Measurements from ENCODE around the gene IFNG.

IFNG gene

DNA sequence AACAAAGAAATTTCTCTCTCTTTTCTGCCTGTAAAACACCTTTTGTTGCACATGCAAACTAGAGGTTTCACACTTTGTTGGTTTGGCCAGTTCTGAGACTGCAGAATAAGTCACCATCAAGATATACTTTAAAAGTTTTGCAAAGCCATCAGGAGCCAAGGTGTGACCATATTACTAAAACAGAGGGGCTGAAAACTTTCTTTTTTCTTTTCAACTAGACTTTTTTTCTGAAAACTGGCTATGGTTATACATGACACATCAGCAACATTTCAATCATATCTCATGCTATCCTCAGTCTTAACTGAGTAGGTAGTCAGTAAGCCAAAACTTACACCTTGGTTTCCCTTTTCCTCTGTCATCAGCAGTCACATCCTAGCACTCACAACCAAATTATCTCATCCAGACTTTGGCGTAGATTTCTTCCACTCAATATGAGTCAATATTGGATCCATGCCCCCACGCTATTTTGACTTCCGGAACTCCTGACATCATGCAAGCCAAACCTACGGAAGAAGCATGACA is 4.1 kb upstream of the IFNG start:
- DNase-seq, result no peak

DNA sequence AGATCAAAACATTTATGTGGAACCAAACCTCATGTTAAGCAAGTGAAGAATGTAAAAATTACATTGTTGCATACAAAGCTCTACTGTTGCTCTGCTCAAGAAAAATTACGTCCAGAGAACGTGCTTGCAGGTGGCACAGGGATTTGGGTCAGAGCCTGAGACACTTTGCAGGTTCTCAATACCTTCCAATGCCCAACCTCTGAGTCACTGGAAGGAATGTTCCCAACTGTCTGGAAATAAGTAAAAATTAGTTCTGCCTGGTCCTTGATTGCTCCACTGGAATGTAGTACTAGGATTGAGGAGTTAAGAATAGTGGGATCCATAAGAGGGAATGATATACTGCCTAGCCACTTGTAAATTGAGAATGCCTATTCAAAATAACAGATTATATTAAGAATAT is 2.8 kb upstream of the IFNG start:
- no peak for DNase-seq

DNA sequence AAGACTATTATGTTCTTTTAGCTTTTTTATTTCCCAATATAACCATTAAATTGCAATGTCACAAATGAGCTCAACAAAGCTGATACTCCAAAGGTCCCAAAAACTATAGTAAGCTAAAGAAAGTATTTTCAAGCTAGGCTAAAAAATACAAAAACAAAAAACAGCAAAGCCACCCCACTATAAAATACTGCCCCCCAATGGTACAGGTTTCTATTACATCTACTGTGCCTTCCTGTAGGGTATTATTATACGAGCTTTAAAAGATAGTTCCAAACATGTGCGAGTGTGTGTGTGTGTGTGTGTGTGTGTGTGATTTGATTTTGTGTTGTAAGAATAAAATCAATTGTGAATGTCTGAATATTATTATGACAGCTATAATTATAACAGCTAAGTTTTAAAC is 1.1 kb downstream of the IFNG start:
- no peak for DNase-seq

DNA sequence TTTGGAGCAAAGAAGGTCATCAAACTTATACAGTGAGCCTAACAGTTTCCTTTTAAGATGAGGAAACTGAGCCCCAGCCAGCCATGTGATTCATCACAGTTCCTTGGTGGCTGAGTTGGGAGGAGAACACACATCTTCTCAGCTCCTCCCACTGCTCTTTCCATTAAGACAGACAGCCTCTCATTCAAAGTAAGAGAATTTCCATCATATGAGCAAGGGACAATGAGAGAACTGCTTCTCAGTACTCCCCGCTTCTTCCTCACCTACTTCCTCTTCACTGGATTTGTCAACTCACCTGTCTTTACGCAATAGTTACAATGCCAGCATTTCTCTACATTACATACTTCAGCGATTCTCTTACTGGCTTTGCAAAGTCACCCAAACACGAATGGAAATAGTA is 2.2 kb downstream of the IFNG start:
- DNase-seq, result no peak

DNA sequence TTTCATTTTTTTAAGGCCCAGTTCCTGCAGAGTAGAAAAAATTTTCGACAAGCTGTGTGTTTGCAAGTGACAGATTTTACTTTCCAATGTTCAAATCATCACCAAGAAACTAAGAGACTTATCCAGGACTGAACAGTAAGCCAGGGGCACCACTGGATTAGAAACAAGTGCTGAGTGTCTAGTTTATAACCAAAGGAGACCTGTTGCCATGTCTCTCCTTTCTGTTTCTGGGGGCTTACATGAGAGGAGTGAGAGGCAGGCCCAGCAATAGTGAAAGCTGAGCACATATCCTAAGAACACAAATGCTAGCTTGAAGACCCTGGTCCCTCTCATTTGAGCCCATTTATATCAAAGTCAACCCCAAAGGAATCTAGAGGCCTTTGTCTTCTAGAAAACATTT is 2.9 kb downstream of the IFNG start:
- no peak for DNase-seq

DNA sequence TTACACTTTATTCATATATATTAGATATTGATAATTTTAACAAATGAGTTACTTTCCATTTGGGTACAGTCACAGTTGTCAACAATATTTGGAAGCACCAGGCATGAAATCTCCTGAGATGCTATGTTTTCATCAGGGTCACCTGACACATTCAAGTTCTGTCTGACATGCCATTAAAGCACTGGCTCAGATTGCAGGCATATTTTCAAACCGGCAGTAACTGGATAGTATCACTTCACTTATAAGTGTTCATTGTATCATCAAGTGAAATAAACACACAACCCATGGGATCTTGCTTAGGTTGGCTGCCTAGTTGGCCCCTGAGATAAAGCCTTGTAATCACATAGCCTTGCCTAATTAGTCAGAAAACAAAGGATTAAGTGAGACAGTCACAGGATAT is 4.8 kb downstream of the IFNG start:
- no peak for DNase-seq

DNA sequence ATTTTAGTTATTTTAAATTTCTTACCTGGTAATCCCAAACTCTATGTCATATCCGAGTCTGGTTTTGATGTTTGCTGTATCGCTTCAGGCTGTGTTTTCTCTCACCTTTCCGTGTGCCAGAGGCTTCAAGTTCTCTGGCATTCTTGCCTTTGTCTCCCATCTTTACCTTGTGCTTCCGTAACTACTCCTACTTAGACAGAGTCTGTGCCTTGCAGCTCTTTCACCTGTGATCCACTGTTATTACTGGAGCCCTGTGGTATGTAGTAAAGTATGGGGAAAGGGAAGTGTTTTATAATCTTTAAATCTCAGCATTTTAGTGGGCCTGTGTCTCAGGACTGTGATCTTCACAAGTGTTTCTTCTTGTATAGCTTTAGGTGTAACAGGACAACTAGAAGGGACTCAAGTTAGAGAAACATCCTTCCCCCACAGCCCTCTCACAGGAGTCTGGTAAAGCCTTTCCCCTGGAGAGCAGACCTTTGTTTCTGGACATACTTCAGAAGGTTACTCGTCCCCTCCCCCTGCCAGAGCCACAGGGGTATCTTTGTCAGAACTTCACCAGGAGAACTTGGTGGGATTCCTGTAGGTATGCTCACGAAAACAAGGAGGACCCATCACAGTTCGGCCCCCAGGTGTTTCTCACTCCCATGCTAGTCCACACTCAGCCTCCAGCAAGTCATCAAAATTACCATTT is 11.1 kb downstream of the IFNG start:
- no peak for DNase-seq

DNA sequence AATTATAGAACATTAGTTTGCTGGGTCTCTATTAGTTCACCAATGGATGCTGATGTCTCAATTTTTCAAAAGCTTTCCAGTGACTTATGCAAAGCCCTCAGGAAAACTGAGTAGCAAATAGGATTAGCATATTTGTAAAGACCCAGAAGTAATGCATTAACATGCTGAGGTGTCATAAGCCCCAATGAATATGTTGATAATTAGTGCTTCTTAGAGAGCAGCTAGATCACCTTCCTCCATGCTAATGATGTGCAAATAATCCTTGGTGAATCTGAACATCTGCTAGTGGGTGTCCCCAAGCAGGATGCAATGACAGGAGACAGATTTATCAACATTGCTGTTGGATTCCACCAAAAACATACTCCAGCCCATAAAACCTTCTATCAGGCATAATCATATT is 19.0 kb downstream of the IFNG start:
- DNase-seq, result no peak

DNA sequence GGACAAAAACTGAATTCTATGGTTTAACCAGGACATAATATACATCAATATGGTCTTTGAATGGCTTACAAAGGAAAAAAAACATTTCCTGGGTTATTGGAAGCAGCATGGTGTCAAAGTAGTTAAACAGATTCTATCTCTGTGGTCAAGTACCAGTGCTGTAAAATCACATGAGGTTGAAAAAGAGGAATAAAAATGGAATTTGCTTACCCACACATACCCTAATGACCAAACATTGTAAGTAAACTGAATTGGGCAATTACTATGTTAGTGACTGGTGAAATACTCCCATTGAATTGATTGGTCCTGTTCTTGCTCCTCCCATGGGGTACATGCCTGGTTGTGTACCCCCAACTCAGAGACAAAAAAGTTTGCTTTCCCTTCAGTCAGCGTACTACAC is 19.6 kb downstream of the IFNG start:
- DNase-seq, result no peak

DNA sequence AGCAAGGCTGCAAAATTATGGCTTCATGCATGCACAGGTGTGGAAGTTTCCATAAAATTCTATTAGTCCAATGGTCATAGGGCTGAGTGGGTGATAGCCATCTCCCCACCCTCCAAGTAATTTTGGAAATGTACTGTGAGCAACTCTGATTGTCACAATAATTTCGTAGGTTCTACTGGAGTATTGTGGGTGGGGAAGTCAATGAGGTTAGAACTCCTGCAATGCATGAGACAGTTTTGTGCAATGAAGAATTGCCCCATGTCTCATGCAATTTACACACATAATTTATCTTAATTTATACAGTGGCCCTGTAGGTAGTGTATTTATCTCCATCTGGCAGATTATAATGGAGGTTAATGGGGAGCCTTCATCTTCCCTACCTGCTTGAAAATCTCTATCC is 20.5 kb downstream of the IFNG start:
- no peak for DNase-seq

DNA sequence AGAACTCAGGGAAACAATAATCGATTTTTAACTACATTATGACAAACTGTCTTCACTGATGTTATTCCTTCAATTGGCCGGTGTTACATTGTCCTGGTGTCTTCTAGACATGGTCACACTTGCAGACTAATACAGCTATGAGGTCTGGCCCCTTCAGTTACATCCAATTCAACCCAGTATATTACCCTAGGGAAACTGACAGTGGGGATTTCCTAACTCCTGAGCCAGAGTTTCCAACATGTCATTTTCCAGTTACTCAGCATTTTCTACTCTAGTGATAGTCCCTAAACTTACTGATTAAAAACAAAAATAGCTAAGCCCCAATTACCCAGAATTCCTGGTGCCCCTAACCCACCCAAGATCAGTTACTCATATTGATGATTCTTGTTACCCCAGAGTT is 21.1 kb downstream of the IFNG start:
- DNase-seq, result no peak

DNA sequence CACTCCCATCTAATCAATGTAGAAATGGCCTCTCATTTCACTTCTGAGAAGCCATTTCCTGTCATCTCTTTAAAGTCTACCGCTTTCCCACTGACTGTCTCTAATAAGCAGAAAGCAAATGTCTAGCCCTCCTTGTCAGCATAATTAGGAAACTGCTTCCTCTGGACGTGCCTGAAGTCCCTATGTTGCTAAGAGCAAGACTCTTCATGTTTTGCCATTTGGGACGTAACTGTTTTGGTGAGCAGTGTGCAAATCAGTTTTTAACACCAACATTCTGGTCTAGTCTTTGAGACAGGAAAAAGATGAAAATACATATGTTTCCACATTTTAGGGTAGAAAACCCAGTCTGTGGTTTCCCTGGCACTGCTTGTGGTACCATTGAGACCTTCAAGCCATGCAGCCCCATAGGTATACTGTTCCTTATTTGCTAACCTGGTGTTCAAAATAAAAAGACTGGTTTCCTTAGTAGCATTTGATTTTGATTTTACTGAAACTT is 22.2 kb downstream of the IFNG start:
- DNase-seq, result no peak

DNA sequence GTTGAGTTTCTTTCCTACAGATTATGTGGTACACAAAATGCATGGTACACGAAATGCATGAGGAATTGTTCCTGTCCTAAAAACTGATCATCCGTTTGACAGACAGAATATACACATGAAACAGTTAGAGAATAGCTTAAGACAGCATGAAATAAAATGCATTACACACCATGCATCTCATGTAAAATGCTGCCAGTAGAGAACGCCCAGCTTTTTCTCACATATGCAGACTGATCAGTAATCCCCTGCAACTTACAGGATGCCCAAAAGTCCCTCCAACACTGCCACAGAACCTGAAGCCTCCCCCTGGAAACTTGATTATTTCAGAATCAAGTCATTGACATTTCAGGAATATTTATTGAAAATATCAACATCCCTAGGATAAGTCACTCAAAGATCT is 24.0 kb downstream of the IFNG start:
- no peak for DNase-seq

DNA sequence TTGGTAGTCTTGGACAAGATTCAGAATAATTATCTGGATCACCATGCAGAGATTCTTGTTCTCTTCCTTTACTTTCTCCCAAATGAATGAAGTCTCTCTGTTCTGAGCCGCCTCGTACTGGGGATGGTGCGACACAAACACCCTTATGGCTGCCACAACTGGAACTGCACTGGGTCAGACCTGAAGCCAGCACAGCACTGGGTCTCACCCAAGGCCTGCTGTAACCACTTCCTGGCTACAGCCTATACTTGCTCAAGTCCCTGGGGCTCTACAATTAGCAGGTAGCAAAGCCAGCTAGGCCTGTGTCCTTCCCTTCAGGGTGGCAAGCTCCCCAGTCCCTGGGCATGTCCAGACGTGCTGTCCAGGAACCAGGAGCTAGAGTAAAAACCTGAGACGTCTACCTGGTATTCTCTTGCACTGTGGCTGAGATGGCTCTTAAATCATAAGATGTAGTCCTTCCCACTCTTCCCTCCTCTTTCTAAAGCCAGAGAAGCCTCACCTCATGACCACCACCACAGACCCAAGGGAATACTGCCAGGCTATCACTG is 27.6 kb downstream of the IFNG start:
- no peak for DNase-seq

DNA sequence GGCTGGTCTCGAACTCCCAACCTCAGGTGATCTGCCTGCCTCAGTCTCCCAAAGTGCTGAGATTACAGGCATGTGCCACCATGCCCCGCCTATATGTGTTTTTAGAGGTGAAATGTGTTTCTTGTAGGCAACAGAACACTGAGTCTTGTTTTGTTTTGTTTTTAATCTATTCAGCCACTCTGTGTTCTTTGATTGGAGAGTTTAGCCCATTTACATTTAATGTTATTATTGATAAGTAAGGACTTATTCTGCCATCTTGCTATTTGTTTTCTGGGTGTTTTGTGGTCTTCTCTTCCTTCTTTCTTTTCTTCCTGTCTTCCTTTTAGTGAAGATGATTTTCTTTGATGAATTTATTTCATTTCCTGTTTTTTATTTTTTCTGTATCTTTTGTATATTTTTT is 29.6 kb downstream of the IFNG start:
- no peak for DNase-seq

DNA sequence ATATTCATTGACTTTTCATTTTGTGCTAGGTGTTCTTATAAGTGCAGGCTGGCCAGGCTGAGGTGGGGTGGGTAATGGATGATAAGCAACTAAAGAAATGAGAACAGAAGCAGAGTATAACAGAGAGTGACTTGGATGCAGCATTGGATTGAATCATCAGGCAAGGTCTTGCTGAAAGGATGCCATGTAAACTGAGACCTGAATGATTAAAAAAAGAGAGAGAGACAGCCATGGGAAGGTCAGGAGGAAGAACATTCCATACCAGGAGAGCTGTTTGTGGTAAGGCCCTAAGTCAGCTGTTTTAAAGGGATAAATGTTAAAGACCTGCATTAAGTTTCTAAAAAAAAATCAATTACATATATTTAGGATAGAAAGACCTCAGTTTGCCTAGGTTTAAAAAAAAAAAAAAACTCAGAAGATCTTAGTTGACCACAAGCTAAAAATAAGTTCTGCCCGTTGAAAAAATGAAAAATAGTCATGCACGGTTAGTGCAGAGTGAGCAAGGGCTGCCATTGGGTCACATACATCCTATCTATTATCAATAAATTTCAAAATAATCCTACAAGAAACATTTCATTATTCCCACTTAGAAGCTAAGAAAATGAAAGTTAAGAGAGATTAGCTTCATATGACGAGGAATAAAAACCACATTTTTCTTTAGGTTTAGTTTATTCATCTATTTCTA is 37.2 kb downstream of the IFNG start:
- DNase-seq, result no peak

DNA sequence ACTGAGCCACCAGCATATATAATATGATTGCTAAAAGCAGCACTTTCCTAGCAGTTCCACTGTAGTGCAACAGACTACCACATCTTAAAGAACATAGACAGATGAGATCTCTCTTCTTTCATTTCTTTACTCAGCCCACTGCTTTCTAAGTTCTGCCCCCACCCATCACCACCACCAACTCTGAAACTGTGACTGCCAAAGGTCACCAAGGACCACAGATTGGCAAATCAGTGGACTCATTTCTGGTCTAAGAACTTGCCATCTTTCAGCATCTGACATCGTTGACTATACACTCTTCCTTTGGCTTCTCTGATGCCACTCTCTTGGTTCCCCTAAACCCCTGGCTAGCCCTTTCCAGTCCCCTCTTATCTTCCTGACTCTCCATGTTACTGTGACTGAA is 38.4 kb downstream of the IFNG start:
- DNase-seq, result no peak

DNA sequence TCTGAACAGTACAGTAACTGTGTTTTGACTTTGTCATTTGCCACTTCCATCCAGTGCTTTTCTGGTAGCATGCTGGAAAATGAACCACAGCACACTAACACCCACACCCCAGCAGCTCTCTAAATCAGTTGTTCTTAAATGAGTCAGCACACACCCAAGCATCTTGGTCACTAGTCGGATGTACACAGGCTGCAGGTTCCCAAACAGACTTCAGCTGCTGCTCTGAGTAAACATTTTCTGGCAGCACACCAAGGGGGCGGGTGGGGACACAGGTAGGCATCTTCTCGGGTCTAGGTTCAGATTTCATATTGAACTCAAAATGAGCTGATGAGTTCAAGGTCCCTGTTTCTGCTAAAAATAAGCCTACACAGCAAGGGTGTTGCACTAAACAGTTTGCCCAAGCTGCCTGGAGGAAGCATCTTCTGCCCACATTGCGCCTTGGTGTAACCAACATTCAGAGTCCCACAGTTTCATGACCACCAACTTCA is 39.8 kb downstream of the IFNG start:
- DNase-seq, result peak; percentile 58 to 61

DNA sequence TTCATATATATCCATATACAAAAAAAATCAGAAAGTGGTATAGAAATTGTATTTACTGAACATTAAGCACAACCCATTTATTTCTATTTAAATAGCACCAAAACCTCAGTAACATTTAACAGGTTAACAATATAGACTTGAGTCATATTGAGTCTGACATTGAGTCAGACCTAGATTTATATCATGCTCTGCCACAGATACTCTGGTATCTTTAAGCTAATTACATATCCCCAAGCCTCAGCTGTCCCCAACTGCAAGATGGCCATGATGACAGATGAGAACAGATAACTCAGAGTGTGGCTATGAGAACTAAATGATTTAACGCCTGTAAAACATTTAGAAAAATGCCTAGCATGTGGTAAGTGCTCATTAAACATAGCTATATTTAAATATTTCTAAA is 40.3 kb downstream of the IFNG start:
- DNase-seq, result no peak

DNA sequence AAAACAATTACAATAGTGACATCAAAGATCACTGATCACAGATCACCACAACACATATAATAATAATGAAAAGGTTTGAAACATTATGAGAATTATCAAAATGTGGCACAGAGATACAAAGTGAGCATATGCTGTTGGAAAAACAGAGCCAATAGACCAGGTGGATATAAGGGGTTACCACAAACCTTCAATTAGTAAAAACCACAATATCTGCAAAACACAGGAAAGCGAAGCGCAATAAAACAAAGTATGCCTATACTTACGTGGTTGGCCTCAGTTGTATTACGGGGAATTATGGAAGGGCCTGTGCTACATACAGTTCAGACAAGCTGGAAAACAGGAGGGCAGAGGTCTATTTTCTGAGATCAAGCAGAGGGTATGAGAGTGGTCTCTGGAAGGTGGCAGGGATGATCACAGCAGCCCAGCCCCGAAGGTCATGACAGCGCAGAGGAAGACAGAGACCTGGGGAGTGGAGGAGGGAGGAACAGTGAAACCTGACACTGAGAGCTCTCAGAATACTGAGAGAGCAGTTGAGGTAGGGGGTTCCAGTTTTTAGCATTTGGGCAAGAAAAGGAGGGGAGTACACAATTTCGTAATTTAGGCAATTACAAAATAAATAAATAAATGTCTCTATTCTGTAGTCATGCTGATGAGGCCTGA is 41.3 kb downstream of the IFNG start:
- DNase-seq, result no peak

DNA sequence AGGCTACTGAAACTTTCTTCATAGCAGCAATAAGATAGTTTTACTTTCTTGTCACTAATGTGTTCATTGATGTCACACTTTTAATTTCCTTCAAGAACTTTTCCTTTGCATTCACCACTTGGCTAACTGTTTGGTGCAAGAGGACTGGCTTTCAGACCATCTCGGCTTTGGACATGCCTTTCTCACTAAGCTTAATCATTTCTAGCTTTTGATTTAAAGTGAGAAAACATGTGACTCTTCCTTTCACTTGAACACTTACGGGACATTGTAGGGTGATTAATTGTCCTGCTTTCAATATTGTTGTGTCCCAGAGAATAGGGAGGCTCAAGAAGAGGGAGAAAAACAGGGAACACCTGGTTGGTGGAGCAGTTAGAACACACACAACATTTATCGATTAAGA is 41.9 kb downstream of the IFNG start:
- no peak for DNase-seq

DNA sequence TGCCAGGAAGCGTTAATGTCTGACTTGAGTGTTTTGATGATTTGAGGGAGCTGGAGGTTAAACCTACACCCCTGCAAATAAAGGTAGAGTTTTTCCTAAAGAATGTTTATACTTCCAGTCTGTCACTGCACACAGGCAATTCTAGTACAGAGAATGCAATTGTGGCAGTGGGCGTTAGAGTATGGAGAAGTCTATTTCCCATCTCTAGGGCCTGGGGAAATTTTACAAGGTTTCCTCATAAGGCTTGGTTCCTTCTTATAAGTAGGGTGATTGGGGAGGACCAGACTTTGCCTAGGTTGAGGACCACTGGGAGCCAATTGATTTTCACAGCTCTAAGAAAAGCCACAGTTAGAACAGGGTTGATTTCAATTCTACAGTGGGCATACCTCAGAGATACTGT is 44.3 kb downstream of the IFNG start:
- DNase-seq, result no peak

DNA sequence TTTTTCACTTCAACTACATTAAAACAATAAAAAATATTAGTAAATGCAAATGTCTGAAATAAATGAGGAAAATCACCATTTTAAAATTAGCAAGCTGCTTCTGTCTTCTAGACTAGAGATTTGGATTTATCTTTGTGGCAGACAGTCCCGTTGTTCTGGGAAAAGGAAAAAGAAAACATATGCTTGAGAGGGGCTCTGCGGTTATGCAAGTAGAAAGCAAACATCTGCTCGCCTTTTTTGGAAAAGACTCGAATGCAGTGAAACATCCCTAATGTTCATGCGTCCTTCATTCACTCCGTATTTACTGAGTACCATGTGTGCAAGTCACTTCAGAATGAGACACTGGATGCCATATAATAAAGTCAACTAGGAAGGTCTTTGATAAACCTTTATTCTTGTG is 44.9 kb downstream of the IFNG start:
- no peak for DNase-seq

DNA sequence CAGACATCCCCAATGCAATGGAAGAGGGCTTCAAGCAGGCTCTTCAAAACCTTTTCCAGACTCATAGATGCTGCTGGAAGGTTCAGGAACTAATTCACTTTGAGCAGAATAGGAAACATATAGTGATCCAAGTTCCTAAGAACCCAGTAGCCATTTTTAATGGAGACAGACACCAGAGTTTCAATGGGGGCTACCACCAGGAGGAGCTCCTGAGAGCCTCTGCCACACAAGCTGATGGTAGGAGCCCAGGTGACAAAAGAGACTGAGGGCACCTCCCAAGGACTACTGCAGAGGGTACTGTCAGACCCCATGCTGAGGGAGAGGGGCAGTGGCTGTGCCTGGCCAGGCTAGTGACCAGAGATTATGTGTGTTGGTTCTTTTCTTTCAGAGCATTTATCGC is 45.9 kb downstream of the IFNG start:
- DNase-seq, result peak in 1 of 2 donors; percentile 48
